ENCODE data around the gene ABHD12.

DNA sequence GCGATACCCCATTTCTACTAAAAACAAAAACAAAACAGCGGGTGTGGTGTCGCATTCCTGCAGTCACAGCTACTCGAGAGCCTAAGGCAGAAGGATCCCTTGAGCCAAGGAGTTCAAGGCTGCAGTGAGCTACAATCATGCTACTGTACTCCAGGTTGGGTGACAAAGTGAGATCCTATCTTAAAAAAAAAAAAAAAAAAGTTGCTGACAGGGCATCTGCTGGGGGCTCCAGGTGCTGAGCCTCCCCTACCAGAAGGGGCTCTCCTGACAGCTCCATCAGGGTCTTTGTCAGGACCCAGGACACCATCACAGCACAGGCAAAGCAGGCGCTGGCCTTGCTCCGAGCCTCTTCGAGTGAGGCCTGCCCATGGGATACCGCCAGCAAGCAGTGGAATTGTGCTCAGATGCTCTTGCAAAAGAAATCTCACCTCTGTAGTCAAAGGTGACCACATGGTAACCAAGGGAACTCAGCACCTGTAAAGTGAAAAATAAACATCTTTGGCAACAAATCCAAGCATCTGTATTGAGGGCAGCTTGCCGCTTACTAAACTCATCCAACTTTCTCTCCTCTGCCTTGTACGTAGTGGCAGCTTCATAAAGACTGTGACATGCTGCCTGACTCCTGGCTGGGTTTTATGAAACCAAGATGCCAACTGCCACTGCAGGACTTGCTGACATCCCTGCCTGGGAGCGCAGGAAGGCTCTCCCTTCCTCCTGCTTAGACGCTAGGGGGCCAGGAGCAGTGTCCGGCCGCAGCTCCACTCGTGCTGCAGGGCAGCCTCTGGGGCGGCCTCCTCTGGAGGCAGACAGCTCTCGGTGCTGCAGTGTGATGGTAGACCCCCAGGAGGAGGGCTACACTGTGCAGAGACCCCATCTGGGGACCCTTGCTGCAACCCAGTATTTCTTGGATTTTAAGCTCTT, 75.9 kb downstream of the ABHD12 start:
- TF ChIP-seq CTCF (conservative IDR thresholded peaks at IDR 0.05) (no peak), EZH2 (IDR thresholded peaks at IDR 0.05; ENCODE audit: low read depth) (no peak)

Data from PC-9 (cell line).